Measurements from ENCODE around the gene EIF2D.

Gene EIF2D

GRCh38 chr1:206568779-206569352 is 43.4 kb downstream of the EIF2D start:
- DNase-seq = no peak

- no peak for DNase-seq
Observed at GRCh38 chr1:206568256-206568655, 44.0 kb downstream of the EIF2D start.

- no peak for DNase-seq
Observed at GRCh38 chr1:206566999-206567398, 45.3 kb downstream of the EIF2D start.

GRCh38 chr1:206565995-206566394 is 46.3 kb downstream of the EIF2D start:
- no peak for DNase-seq

- DNase-seq = no peak
Observed at GRCh38 chr1:206563367-206564207, 48.7 kb downstream of the EIF2D start.

- no peak for DNase-seq
Observed at GRCh38 chr1:206560007-206560716, 52.1 kb downstream of the EIF2D start.

GRCh38 chr1:206559672-206559995 is 52.6 kb downstream of the EIF2D start:
- peak; percentile 19 for DNase-seq

GRCh38 chr1:206558794-206559671 is 53.2 kb downstream of the EIF2D start:
- DNase-seq = no peak

GRCh38 chr1:206557636-206558473 is 54.4 kb downstream of the EIF2D start:
- peak; percentile 34 for DNase-seq

GRCh38 chr1:206556750-206557635 is 55.3 kb downstream of the EIF2D start:
- peak; percentile 94 for DNase-seq

GRCh38 chr1:206556047-206556749 is 56.1 kb downstream of the EIF2D start:
- no peak for DNase-seq

GRCh38 chr1:206555473-206555935 is 56.8 kb downstream of the EIF2D start:
- DNase-seq = peak; percentile 30

GRCh38 chr1:206554701-206555472 is 57.4 kb downstream of the EIF2D start:
- DNase-seq = no peak

- DNase-seq = no peak
Observed at GRCh38 chr1:206554211-206554610, 58.1 kb downstream of the EIF2D start.

- peak; percentile 85 for DNase-seq
Observed at GRCh38 chr1:206551986-206552326, 60.3 kb downstream of the EIF2D start.

GRCh38 chr1:206551296-206551985 is 60.8 kb downstream of the EIF2D start:
- no peak for DNase-seq

- DNase-seq = no peak
Observed at GRCh38 chr1:206550446-206550845, 61.8 kb downstream of the EIF2D start.

GRCh38 chr1:206547104-206547503 is 65.2 kb downstream of the EIF2D start:
- DNase-seq = no peak

GRCh38 chr1:206545351-206545750 is 66.9 kb downstream of the EIF2D start:
- no peak for DNase-seq
